Activated CD8-positive, alpha-beta memory T cell treated with anti-CD3 and anti-CD28 coated beads, Interleukin-2, amount 50 U/mL, for 24 hours (primary cell): Measurements from ENCODE around the gene CERCAM.
"Not testable (repeated sequence)": the region's sequence is repeated elsewhere in the genome, so short reads cannot be mapped to it uniquely, and the experiment has no call there.

Experiments used
- DNase-seq: peaks from one replicate; pipeline ENCODE4 v3.0.0-alpha.2; 2020; ENCODE audit errors: extremely low read depth

Gene CERCAM

DNA sequence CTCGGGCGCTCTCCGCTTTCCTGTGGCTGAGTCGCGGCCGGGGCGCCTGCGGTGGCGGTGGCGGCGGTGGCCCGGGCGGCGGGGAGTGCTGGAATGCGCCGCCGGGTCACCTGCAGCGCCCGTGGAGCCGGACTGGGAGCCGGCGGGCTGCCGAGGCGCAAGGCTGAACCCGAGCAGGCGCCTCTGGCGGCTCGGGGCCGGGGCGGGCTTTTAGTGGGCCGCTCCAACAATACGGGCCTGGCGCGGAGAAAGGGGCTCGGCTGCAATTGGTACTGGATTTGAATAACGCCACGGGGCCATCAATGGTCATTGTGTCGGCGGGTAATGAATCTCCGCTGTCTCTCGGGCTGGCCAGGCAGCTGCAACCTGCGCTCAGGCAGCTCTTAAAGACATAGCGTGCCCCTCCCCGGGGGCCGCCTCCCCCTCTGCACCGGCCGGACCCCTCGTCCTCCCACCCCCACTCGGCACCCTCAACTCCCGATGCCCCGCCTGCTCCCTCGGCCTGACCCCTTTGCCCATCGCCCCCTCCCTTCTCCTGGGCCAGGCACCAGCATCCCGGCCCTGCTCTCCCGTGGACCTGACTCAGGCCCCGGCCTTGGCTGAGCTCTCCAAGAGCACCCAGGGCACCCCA, 27.4 kb upstream of the CERCAM start:
- no peak for DNase-seq

DNA sequence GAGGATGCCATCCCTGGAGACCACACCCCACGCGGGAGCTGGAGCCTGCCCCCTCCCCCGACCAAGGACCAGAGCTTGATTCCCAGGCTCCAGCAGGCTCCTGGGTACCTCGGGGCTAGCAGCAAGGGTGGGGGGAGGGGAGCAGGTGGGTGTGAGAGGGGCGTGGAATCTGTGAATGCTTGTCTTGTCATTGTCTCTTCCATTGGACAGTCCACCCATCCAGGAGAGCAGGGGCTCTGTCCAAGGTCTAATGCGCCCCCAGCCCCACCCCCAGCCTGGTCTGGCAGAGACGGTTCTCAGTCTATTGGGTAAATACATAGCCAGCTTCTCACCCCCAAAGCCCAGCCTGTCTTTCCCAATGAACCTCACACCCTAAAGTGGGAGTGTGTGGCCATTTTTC, 26.7 kb upstream of the CERCAM start:
- DNase-seq: no peak

DNA sequence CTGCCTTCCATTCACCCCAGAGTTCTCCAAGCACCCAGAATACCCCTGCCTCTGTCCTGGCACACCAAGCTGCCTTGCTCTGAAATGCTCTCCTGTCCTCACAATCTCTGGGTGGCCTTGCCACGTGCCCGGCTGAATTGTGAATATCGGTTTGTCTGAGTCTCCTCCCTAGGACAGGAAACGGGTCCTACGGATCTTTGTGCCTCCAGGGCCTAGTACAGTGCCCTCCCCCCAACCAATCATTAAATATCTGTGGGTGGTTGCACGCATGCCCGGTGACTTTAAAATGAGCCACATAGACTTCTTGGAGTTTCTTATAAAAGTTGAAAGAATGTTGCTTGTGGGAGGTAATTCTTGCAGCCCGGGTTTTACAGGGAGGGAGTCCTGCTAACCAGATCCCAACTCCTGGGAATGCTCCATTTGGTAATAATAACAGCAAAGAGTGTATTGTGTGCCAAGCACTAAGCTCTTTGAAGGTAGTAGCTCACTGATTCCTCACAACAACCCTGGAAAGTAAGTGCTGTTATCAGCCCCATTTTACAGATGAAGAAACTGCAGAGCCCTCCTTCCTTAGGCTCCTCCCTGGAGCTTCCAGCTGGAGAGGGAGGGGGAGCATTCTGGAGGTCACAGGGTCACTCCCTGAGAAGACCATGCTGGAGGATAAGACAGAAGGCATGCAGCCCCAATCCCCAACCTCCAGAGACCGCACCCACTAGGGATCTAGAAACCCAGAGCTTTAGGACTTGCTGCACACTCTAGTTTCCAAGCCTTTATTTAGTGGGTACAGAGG, 26.1 kb upstream of the CERCAM start:
- no peak for DNase-seq

DNA sequence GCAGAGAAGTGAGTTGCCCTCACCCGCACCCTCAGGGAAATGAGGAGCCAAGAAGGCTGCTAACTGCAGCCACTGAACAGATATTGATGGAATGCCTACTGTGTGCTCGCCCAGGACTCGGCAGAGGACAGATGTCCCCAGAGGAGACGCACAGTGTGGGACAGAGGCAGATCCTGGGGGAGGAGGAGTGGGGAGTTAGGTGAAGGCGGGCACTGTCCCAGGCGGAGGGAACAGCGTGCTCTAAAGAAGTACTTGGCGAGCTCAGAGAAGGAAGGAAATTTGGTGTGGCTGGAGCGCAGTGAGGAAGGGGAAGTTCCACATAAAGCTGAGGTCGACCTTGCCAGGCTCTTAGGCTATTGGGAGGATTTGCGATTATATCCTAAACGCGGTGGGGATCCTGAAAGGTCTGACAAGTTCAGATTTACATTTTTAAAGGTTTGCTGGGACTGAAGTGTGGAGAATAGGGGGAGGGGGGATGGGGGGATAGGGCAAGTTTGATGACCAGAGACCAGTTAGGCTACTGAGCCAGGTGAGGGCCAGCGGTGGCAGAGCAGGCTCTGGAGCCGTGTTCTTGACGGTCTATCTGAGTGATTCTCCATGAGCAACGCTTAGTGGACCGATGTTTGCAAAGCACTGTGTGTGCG, 23.6 kb upstream of the CERCAM start:
- no peak for DNase-seq

DNA sequence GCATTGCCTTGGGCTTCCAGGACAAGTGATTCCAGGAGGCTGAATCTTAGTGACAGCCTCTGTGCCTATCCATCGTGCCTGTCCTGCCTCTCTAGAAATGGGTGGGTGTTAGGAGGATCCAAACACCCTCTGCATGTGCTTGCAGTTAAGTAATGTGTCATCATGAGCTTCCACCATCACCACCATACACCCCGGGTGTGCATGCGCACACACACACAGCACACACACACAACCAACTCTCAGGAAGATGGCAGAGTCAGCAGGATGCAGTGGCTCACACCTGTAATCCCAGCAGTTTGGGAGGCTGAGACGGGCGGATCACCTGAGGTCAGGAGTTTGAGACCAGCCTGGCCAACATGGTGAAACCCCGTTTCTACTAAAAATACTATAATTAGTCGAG, 22.8 kb upstream of the CERCAM start:
- DNase-seq: no peak

DNA sequence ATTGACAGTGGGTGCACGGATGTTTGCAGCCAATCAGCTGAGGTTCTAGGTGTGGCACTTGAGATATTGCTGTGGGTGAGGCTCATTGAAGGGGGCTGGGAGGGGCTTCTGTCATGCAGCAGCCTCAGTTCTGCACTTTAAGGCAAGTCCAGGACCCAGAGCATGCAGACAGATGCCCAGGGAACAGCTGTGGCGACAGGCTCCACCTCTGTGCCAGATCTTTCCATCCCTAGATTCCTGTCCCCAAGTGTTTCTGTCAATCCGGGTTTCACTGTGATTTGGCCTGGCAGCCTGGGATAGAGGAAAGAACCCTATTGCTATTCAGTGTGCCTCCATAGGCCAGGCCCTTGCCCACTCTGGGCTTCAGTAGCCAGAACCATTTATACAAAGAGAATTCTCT, 20.8 kb upstream of the CERCAM start:
- DNase-seq: no peak

DNA sequence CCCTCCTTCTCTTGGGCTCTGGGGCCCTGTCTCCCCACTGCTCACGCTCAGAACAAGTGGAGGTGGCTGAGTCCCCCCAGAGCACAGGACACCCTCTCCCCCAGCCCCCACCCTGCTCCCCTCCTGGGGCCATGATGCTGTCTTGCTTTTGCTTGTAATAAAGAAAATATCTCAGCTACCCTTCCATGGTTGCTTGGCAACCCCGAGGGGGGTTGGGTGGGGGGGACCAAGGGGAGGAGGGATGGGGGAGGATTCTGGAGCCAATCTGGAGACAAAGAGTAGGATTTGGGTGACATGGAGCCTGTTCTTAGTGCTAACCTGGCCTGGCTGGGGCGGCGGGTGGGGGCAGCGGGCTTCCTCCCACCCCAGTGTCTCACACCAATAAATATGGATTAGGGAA, 16.1 kb upstream of the CERCAM start:
- no peak for DNase-seq

DNA sequence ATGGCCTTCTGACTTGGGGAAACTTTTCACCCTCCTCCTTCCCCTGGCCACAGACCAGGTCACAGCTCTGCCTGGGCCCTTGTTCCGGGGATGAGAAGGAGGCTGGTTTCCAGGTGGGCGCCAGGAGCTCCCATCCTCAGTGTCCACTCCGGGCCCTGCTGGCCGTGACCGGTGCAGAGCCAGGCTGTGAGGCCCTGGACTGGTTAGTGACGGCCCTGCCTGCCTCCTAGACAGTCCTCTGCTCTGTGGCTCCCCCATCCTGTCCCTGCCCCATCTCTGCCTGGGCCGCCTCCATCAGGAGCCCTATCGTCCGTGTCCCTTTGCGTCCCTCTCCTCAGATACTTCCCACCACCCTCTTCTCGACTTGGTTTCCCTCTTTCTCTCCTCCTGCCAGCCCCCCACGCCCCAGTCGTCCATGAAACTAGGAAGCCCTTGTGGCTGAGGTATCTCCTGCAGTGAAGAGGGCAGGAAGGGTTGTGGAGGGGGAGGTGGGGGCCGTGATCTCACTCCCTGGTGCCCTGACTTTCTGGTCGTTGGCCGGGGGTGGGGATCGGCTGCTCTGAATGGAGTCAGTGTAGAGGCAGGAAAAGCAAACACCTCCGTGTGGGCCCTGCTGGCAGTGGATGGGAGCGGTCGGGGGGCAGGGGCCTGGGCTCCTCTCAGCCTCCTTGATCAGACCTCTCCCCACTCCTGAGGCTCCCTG, 15.4 kb upstream of the CERCAM start:
- no peak for DNase-seq

DNA sequence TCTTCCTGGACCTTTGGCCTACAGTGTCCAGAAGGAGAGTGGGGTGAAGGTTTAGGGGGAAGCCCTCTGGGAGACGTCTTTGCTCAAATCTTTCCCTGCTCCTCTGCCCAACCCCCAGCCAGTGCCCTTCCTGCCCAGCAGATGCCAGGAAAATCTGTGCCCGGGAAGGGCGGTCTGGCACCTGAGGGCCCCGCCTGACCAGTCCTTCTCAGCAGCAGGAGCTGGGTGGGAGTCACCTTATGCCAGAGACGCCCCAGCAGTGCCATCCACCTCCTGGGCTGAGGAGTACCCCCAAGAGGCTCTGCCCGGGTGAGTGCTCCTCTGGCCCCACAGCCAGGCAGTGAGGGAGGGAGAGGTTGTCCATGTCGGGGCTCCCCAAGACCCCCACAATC, 14.9 kb upstream of the CERCAM start:
- DNase-seq: no peak

DNA sequence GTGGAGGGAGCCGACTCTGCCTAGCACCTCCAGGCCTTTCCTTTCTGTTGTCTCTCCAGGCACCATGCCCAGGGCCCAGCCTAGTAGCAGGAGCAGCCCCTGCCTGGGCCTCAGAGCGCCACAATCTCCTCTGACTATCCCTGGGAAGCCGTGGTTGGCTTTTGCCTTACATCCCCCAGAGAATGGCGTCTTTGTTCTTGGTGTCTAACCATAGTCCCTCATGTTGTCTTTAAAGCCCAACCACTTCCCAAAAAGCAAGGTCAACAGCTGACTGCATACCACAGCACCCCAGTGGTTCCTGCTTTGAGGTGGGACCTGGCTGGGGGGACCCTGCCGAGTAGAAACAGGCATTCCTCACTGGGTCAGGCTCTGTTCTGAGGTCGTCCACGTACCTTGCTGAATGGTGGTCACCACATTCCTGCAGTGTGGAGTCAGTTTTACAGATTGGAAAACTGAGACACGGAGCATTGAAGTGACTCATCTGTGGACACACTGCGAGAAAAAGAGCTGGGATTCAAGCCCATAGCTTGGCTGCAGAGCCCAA, 13.7 kb upstream of the CERCAM start:
- DNase-seq: no peak

DNA sequence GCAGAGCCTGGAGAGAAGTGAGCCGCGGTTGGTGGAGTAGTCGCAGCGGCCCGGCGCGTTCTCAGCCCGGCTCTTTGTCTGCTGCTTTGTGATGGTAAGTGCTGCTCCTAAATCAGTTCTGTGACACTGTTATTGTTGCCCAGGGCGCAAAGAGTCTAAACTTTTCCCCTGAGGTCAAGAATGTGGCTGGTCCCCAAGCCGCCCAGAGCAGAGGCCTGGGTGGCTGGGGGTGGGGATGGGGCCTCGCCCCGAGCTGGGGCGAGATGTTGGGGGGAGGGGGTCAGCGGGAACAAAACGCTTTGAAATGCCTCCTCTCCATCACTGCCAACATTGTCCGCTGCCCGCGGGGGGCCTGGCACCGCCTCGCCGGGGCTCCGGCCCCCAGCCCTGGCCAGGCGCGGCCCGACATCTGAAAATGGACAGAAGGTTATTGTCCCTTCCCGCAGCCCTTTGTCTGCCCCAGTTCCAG, 11.7 kb upstream of the CERCAM start:
- no peak for DNase-seq

DNA sequence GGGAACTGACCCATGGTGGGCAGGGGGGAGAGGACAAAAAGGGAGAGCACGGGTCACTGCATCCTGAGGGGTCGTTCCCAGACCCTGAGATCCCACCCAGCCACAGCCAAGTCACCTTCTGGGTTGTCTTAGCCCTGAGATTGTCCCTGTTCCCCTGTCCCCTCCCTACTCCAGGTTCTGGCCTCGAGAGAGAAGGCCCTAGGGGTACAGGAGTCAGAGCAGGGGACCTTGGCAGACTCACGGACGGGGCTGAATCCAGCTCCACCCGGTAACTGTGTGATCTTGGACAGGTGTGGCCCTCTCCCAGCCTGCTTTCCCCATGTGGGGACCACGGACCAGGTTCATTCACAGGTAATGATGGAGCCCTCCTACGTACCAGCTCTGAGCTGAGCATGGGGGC, 11.2 kb upstream of the CERCAM start:
- DNase-seq: no peak

DNA sequence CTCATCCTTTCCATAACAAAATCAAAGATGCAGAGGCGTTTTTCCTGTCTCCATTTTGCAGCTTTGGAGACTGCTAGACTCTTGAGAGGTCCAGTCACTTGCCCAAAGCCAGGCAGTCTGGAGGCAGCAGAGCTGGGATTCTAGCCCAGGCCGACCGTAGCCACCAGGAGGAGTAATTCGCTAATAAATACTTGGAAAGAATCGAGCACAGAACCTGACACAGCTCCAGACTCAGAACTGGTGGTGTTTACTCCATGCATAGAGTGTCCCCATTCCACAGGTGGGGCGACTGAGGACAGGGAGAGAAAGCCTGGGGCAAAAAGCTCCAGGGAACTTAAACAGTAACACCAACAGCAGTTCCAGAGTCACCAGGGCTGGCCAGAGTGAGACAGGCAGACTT, 10.7 kb upstream of the CERCAM start:
- no peak for DNase-seq

DNA sequence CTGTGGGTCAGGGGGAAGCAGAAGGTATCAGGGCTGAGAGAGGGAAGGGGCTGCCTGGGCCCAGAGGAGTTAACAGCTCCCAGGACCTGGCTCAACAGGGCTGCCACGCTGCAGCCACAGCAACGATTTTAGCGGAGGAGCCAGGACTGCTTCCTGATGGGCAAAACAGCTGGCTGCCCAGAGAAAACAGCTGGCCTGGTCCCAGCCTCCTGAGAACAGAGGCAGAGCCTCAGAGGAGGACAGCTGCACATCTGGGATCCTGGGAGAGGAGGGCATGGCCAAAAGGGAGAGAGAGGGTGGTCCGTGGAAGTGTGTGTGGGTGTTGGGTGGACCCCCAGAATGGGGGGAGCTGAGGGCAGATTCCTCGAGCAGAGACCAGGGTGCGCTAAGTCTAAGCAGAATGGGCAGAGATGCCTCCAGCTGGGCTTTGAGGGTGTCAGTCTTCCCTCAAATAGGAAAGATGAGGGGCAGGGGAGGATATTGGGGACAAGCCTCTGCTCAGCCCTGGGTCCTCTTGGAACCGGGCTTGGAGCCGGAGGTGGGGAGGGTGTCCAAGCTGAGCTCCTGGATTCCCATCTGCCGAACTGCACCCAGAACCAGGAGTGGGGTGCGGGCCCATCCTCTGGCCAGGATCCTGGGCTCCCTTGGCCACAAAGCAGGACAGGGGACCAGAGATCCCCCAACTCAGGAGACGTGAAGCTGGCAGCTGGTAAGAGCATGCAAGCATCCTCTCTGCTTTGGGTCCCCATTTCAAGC, 9.1 kb upstream of the CERCAM start:
- DNase-seq: no peak

DNA sequence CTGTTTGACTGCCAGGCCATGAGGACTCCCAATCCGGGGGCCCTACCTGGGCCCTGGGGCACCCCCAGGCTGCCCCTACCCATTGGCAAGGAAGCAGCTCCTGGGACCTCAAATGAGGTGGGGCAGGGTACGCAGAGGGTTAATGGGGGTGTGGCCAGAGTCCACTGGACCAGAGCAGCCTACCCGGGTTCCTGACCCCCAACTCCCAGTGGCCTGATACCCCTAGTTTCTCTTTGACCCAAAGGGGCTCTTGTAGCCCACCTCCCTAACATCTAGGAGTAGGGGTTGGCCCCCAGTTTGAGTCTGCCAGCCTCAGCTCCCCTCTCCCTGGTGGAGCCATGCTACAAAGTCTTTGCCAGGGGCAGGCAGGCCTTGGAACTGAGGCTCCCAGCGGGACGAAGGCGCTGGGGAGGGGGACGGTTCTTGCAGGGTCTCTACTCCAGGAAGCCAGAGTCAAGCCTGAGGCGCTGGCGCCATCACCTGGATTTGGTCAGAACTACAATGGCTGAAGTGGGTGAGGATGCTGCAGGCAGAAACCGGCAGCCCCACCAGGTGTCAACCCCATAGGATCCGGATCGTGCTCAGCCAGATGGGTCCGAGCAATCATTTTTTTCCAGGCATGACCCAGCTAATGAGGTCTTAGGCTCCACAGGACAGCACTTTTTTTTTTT, 8.4 kb upstream of the CERCAM start:
- no peak for DNase-seq

DNA sequence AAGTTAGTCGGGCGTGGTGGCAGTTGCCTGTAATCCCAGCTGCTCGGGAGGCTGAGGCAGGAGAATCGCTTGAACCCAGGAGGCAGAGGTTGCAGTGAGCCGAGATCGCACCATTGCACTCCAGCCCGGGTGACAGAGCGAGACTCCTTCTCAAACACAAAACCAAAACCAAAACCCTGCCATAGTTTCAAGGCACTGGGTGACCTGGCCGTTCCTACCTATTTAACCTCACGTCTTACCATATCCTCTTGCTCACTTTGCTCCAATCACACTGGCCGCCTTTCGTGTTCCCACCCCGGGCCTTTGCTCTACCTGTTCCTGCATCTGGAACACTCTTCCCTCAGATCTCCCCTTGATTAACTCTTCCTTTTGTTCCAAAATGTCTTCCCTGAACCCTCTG, 6.9 kb upstream of the CERCAM start:
- DNase-seq: not testable (repeated sequence)

DNA sequence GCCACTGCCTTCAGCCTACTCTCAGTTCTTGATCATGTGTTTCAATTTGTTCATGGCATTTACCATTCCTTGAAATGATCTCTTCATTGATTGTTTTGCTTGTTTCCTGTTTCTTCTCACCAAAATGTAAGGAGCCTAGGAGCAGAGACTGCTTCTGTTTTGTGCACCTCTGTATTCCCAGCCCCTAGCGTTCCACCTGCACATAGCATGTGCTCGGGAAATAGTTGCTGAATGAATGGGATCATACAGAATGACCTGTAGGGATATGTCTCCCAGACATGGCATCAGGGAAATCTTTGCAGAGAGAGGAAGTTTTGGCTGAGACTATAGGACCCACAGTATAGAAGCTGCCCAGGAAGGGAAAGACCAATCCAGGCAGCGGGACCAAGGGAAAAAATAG, 6.2 kb upstream of the CERCAM start:
- no peak for DNase-seq

DNA sequence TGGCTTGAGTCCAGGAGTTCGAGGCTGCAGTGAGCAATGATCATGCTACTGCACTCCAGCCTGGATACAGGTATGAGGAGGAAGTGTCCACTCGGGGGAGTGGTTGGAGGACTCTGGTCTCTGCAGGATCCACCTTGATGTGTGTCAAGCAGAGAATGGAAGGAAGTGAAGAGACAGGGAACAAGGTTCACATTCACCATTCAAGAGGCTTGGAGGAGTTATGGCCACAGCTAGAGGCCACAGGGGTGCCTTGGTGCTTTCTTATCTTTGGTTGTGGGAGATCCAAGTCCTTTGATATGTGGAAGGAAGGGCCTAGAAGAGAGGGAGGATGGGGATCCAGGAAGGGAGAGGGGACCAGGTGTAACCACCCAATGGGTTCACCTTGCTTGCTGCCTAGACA, 5.4 kb upstream of the CERCAM start:
- no peak for DNase-seq

DNA sequence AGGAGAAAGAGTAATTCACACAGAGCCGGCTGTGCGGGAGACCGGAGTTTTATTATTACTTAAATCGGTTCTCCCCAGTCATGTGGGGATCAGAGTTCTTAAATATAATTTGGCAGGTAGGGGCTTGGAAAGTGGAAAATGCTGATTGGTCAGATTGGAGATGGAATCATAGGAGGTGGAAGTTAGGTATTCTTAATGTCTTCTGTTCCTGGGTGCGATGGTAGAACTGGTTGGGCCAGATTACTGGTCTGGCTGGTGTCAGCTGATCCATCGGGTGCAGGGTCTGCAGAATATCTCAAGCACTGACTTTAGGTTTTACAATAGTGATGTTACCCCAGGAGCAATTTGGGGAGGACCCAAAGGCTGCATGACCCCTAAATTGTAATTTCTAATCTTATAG, 4.6 kb upstream of the CERCAM start:
- no peak for DNase-seq

DNA sequence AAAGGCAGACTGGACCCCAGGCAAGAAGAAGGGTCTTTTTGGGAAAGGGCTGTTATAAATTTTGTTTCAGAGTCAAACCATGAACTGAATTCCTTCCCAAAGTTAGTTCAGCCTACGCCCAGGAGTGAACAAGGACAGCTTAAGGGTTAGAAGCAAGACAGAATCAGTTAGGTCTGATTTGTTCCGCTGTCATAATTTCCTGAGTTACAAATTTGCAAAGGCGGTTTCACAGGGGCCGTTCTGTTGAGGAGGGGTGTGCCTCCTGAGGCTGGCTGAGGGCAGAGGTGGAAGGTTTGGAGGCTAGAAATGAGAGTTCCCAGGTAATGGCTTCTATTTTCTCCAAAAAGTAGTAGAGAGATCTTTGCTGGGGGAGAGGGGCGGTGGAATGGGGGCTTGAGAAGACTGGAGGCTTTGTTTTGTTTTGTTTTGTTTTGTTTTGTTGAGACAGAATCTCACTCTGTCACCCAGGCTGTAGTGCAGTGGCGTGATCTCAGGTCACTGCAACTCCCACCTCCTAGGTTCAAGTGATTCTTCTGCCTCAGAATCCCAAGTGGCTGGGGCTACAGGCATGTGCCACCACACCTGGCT, 4.1 kb upstream of the CERCAM start:
- DNase-seq: no peak
